Measurements from ENCODE around the gene H6PD. TPM values are rescaled to one million over a fixed set of nuclear protein-coding genes. Genes with fewer than 3 reads are reported as not detected.

Gene H6PD
- total RNA-seq, 1 donor from 2014 or later, result 14.0 TPM

DNA sequence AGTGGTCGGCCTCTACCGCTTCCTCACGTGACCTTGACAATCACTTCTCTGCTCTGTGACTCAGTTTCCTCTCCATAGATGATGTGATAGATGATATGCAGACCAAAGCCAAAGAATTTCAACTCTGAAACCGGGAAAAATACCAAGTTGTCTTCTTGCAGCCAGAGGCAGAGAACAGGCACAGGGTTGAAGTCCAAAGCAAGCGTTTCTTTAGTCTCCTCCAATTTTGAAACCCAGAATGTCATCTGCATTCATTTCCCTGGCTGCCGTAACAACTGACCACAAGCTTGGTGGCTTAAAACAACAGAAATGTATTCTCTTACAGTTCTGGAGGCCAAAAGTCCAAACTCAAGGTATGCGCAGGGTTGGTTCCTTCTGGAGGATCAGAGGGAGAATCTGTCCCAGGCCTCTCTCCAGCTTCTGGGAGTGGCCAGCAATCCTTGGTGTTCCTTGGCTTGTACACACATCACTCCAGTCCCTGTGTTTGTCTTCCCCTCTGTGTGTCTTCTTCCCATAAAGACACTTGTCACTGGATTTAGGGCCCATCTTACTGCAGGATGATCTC lies 30.3 kb upstream of the H6PD start:
- DNase-seq (ENCODE audit: low read depth in 2 of 2), result no peak

- no peak for DNase-seq (ENCODE audit: low read depth in 2 of 2)
Observed at GRCh38 chr1:9207086-9207485, 27.5 kb upstream of the H6PD start.

GRCh38 chr1:9207715-9208114 lies 26.9 kb upstream of the H6PD start:
- no peak for DNase-seq (ENCODE audit: low read depth in 2 of 2)

DNA sequence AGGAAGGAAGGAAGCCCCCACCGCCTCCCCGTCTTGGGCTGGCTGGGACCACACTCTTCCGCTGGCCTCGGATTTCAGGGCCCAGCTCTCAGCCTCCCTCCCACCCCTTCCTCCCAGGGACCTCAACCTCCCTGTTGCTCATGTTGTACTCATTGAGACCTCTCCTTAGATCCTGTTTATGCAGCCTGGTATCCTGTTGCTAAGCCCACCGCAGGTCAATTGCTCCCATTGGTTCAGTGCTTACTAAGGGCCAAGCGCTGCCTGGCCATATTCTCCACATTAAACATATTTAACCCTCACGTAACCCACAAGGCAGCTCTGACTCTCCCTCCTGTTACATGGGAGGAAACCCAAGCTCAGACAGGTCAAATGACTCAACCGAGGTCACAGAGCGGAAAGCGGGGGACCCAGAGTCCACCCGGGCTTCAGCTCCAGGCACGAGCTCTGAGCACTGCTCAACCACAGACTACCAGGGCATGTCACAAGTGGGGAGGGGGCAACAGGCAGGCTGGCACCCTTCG lies 23.2 kb upstream of the H6PD start:
- DNase-seq (ENCODE audit: low read depth in 2 of 2), result peak; percentile 25 to 88

- DNase-seq (ENCODE audit: low read depth in 2 of 2), result no peak
Observed at GRCh38 chr1:9212735-9213134, 21.8 kb upstream of the H6PD start.

- no peak for DNase-seq (ENCODE audit: low read depth in 2 of 2)
Observed at GRCh38 chr1:9213956-9214355, 20.6 kb upstream of the H6PD start.

DNA sequence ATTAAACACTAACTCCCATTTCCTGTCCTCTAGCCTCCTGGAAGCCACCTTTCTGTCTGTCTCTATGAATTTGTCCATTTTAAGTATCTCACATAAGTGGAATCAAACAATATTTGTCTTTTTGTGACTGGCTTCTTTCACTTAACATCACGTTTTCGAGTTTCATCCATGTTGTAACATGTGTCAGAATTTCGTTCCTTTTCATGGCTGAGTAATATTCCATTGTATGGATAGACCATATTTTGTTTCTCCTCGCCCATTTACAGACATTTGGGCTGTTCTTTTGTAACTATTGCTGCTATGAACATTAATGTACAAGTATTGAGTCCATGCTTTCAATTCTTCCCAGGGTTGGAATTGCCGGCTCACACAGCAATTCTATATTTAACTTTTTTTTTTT lies 15.7 kb upstream of the H6PD start:
- no peak for DNase-seq (ENCODE audit: low read depth in 2 of 2)

DNA sequence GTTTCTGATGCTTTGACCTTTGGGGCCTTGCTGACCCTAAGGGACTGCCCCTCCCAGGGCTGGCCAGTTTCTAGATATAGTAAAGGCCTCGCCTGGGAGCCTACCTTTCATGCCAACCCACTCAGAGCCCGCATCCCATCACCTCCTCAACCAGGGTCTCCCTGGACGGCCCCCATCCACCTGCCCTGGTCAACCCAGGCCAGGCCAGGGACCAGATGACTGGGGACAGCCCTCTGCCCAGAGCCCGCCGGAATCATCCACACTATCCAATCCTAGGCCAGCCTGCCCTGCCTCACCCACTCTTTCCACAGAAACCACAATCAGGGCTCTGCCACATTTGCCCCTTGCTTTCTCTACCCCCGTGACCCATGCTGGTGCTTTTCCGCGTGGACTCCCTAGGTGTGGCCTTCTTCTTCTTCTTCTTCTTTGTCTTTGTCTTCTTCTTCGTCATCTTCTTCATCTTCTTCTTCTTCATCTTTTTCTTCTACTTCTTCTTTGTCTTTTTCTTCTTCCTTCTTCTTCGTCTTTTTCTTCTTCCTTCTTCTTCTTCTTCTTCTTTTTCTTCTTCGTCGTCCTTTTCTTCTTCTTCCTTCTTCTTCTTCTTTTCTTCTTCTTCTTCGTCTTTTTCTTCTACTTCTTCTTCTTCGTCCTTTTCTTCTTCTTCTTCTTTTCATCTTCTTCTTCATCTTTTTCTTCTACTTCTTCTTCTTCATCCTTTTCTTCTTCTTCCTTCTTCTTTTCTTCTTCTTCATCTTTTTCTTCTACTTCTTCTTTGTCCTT lies 11.5 kb upstream of the H6PD start:
- DNase-seq (ENCODE audit: low read depth in 2 of 2), result no peak

- no peak for DNase-seq (ENCODE audit: low read depth in 2 of 2)
Observed at GRCh38 chr1:9224664-9225410, 9.7 kb upstream of the H6PD start.

DNA sequence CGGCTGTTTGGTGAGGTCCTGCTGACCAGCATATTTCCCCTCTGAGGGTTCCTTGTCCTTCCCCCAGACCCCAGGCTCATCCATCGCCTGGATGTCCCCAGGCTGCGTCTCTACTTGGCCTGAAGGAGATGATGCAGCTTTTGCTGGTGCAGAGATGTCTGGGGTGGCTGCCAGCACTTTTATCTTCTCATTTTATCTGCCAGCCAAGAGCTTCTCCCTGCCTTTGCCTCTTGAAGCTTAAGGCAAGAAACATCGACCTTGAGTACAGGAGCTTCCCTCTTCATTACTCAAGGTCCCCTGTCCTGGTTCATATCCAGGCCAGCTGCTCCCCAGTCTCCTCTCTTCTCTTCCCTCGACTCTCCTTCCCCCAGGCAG lies 9.2 kb upstream of the H6PD start:
- no peak for DNase-seq (ENCODE audit: low read depth in 2 of 2)

GRCh38 chr1:9228609-9229008 lies 6.0 kb upstream of the H6PD start:
- DNase-seq (ENCODE audit: low read depth in 2 of 2), result no peak

- no peak for DNase-seq (ENCODE audit: low read depth in 2 of 2)
Observed at GRCh38 chr1:9229549-9229948, 5.0 kb upstream of the H6PD start.

- no peak for DNase-seq (ENCODE audit: low read depth in 2 of 2)
Observed at GRCh38 chr1:9230869-9231533, 3.6 kb upstream of the H6PD start.

DNA sequence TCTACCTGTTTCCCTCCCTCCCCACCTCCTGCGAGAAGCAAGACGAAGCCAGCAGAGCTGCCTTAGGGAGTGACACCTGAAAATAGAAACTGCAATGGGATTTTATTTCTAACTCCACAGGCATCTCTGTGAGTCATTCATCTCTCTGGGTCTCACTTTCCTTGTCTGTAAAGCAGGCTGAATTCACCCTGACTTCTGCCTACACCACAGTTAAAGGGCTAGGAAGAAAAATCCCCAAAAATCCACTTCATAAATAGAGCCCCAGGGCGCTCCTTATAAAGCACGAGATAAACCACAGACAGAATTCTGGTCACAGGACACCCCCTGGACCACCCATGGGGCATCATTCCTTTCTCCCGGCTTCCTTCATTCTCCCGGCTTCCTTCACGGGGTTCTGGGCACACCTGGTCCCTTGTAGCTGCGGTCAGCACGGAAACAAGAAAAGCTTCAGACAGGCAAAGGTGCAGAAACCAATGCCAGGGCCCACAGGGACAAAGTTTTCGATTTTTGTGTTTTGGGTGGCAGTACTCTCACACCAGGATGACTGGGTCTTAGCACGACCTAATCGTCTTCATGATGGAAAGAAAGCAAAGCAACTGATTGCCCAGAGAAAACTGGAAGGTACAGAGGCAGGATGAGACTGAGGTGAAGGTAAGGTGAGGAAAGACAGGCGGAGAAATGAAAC lies 2.8 kb upstream of the H6PD start:
- DNase-seq (ENCODE audit: low read depth in 2 of 2), result no peak

GRCh38 chr1:9233241-9233941 lies 1.2 kb upstream of the H6PD start:
- peak; percentile 66 to 93 for DNase-seq (ENCODE audit: low read depth in 2 of 2)

GRCh38 chr1:9233942-9234222 lies 692 bp upstream of the H6PD start:
- no peak for DNase-seq (ENCODE audit: low read depth in 2 of 2)

DNA sequence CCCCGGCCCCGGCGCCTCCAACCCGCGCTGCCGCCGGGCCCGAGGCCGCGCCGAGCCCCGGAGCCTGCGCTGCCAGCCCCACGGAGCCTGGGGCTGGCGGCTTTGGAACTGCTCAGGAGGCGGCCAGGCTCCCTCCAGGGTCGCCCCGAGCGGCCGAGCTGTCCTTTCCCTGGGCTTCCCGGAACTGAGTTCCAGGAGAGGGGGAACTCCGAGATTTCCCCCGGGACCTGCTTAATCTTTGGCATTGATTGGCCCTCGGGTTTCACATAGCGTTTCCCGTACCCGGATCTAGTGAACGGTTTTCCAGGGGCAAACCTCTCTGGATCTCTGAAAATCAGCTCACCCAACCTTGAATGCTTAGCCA lies 504 bp downstream of the H6PD start:
- peak in 1 of 2 donors; percentile 65 for DNase-seq (ENCODE audit: low read depth in 2 of 2)

- DNase-seq (ENCODE audit: low read depth in 2 of 2), result no peak
Observed at GRCh38 chr1:9235560-9235959, 986 bp downstream of the H6PD start.

- peak in 1 of 2 donors; percentile 29 for DNase-seq (ENCODE audit: low read depth in 2 of 2)
Observed at GRCh38 chr1:9238134-9238533, 3.6 kb downstream of the H6PD start.

DNA sequence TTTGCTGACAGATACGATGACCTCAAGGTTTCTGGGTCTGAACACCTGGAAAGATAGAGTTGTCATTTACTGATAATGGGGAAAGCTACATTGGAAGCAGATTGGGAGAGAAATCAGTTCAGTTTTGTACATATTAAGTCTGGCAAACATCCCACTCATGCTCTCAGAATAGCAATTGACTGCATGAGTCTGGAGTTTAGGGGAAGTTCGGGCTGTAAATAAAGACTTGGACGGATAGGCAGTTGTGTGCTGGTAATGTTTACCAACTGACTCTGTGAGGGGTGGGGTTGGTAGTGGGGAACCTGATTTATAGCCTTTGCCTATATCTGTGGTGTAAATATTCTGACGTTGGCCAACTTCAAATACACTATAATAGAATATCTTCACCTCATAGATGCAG lies 4.0 kb downstream of the H6PD start:
- DNase-seq (ENCODE audit: low read depth in 2 of 2), result peak in 1 of 2 donors; percentile 59
